HTERT RPE-1 (cell line): Measurements from ENCODE around the gene USP21.

Experiments used
- in situ Hi-C: fragments of 300-500 bp; cut with MboI; formaldehyde crosslinking; loops from 4 replicates; pipeline ENCODE4 v1.14.3; 2020; ENCODE audit warnings: low sequenced_read_pairs

Gene USP21

GRCh38 chr1:161209790-161210409 lies 50.6 kb downstream of the USP21 start:
- in situ Hi-C loops = no loop called here

DNA sequence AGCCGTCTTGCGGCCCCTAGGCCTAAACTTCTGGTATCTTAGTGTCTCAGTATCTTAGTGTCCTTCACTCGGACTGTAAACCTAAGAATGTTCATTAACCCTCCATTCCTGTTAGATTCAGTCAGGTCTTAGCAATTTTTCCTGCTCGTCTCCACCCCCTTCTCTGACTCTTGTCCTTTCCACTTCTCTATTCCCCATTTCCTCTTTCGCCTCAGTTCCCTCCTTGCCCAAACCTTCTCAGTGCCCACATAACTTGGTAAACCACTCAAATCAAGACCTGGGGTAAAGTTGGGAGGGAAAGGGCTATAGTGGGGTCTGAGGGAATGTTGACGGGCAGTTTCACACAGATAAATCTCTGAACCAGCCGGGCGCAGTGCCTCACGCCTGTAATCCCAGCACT lies 55.1 kb downstream of the USP21 start:
- in situ Hi-C loops = no loop called here

GRCh38 chr1:161215076-161215475 lies 55.8 kb downstream of the USP21 start, which contains the start of gene FCER1G:
Gene FCER1G, plus strand, starts transcription at chr1:161215295. Its CDS starts 27 bp downstream, at chr1:161215322.
- in situ Hi-C loops = no loop called here
